GM18951 (cell line): ENCODE measurements around the gene ZBTB18.
"Not testable (repeated sequence)": the region's sequence is repeated elsewhere in the genome, so short reads cannot be mapped to it uniquely, and the experiment has no call there.

Experiments used
- POLR2A ChIP-seq: IDR thresholded peaks from 4 replicates; pipeline ENCODE4 v1.6.1; 2011; ENCODE audit warnings: mild to moderate bottlenecking; ENCODE audit not compliant: insufficient read length, insufficient read depth; ENCODE audit errors: extremely low read depth
- in situ Hi-C: fragments of 300-500 bp; cut with MboI; formaldehyde crosslinking; loops from one replicate; pipeline ENCODE4 v1.12.0; 2022; ENCODE audit warnings: low sequenced_read_pairs, mixed read lengths, inconsistent platforms; ENCODE audit not compliant: unreplicated experiment

Gene ZBTB18

DNA sequence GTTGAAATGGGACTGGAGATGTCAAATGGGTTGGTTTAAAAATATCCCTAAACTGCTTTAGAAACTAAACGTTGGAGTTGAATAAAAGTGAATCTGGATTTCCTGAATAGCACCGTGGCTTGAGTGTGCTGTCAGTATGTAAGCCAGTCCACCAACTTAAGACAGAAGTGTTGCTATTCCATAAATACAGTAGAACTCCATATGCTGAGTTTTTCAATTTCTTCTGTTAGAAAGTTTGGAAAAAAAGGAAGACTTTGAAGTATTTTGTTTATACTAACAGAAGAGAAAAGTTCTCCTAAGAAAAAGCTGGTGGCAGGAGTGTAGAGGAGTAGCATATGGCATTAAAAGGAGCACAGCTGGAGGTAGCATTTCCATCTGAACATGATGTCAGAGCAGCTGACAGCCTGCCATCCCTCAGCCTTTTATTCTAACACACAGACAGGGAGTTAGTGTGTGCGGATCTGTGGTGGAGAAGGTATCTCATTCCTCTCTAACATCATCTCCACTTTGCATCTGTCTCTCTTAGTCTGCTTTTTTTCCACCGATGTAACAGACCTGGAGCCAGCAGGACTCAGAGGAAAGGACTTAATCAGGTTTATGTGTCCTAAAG lies at the start of gene ZBTB18:
ZBTB18 (plus strand) TSS at position 449 of the 610 bp plus-strand sequence; CDS start at position 598, 149 bp downstream.
- TF ChIP-seq POLR2A = no peak
- in situ Hi-C loops = no loop called here

DNA sequence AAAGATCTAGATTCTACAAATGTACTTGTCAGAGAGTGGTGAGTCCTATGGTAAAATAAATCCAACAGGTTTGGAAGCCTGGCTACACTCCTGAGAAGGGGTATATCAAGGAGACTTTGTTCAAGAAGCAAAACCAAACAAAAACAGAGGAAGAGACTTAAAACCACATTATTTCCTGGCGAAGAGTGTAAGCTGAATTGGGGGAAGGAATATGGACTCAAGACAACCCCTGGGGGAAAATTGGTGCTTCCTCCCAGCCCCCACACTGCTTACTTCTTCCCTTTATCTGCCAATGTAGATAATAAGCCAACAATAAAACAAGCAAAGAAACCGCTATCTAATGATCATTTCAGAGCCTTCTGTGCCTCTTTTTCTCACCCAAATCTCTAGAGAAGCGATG lies 48.4 kb upstream of the ZBTB18 start:
- in situ Hi-C loops = no loop called here
- TF ChIP-seq POLR2A = no peak

DNA sequence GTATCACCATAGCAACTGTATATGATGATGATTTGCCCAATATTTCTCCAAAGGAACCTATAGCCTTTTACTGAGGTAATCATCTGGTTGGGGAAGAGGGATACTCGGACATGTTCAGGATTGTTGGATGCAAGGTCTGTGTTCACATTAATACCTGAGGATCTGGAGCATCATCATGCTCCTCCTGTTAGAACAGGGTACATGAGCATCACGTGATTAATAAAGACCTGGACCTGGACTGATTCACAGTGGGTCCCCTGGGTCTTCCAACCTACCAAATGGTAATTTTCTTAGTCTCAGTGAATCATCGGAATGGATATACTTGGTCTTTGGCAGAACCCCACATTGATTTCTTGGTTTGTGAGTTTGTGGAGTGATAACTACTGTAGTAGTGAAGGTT lies 45.6 kb upstream of the ZBTB18 start:
- in situ Hi-C loops = no loop called here
- no peak for TF ChIP-seq POLR2A

DNA sequence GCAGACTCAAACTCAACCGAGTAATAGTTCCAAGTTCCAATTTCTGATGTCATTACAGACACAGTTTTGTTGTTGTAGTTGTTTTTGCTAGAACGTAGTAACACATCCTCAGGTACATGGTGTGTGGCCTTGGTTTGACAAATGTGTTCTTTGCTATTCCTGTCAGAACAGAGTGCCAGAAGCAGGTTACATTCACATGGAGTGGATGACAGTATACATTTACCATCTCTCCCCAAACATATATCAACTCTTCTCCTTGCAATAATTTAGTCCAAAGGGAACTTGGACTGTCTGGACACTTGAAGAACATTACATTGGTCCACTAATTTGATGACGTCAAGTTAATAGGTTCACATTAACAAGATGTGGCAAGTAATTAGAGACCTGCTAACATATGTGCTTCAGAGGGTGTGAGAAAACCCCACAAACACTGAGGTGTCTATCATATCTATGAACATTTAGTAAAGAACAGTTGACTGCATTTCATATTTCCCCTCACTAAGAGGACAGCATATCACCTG lies 44.6 kb upstream of the ZBTB18 start:
- in situ Hi-C loops = no loop called here
- TF ChIP-seq POLR2A = no peak

DNA sequence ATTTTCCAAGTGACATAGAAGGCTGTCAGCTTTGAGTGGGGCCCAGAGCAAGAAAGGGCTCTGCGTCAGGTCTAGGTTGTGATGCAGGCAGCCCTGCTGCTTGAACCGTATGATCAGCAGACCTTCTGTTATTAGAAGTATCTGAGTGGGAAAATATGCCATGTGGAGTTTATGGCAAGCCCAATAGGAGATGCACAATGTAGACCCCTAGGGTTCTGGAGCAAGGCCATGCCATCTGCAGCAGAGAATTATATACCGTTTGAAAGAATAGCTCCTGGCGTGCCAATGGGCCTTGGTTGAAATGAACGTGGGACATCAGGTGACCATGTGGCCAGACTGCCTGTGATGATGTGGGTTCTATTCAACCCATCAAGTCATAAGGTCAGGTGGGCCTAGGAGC lies 44.1 kb upstream of the ZBTB18 start:
- TF ChIP-seq POLR2A = no peak

DNA sequence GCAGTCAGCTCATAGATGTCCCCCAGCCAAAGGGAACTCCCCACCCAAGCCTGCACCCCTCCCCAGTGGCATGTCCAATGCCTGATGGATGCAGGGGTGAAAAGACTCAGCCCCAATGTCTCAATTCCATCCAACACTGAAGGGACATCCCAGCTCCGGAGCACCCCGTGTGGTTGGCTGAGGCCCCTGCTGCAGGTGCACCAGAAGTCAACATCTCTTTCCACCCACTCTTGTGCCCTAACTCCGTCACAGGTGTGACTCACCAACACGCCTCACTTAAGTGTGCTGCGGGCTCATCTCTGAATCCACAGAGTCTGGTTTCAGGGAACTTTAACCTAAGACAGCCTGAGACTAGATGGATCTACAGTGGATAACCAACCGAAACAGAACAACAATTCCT lies 40.9 kb upstream of the ZBTB18 start:
- in situ Hi-C loops = no loop called here

More for the DNA sequence above, 44.1 kb upstream of the ZBTB18 start:
- in situ Hi-C loops = no loop called here

DNA sequence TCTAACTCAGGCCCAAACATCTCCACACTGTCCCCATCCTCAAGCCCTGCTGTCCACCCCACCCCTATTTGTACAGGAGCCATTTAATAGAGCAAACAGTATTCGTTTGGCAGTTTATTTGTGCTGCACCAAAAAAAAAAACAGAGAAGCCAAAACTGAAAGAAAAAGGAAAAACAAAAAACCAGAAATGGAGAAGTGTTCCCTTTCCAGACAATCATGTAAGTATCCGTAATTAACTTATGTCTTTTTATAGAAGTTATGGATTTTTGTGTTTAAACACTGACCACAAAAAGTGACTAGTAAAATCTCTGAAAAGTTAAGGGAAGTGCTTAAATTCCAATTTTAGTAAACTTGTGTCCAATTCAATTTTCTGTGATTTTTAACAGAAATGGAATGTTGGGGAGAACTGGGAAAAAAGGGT lies 40.4 kb upstream of the ZBTB18 start:
- no peak for TF ChIP-seq POLR2A
- in situ Hi-C loops = no loop called here

More for the DNA sequence above, 40.9 kb upstream of the ZBTB18 start:
- no peak for TF ChIP-seq POLR2A

DNA sequence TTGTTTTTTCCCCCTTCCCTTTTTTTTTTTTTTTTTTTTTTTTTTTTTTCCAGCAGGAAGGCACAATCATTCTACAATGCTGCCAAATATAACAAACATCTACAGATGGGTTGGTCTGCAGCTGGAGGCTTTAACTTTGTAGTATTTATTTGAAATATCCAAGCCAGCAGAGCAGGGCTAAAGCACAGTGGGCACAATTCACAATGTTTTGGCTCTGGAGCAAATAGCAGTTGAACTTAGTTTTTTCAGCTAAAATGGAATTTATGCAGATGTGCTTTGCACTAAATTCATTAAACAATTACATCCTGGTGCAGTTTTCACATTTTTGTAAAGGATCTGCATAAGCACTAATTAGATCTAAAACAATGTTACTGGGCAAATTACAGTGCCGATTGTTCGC lies 39.8 kb upstream of the ZBTB18 start:
- TF ChIP-seq POLR2A = no peak
- in situ Hi-C loops = no loop called here

DNA sequence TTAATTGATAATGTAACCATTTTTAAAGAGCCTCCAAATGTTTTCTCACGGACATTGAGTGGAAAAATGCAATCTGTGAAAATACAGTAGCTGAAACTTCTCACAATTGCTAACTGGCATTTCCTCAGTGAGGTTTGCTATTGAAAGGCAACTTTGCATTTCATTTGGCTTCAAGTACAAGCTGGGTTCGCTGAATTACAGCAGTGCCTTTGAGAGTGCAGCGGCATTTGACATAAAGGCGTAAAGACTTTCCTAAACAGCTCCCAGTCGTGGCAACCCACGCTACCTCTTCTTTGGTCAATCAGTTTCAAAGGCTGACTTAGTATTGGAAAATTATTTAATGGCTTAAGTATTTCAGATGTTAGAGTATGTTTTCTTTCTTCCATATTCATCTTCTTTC lies 39.3 kb upstream of the ZBTB18 start:
- no peak for TF ChIP-seq POLR2A
- in situ Hi-C loops = no loop called here

DNA sequence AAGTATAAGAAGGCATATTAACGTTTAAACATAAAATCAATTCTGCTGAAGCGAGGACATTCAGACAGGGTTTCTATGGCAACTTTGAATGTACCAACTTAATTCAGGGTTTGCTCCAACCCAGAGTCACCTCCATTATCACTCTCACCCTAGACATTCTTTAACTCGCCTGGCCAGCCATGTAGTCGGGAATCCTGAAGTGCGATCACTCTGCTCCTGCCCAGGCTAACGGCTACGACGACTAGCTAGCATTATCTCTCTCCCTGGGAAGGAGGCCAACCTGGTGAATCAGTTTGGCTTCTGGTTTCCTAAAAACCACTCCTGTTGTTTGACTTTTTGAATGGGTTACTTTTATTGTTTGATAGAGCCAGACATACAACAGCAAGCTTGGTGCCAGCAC lies 38.9 kb upstream of the ZBTB18 start:
- TF ChIP-seq POLR2A = no peak
- in situ Hi-C loops = no loop called here

DNA sequence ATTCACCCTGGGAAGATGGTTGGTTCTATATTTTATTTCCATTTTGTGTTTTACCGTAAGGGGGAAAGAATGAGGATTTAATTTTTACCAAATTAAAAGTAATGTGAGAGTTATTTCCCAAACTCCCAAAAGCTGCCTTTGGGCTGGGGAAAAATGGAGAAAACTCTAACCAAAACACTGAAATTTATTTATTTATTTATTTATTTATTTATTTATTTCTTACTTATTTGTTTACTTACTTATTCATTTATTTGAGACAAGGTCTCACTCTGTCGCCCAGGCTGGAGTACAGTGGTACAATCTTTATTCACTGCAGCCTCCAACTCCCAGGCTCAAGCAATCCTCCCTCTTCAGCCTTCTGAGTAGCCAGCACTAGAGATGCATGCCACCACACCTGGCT lies 38.0 kb upstream of the ZBTB18 start:
- in situ Hi-C loops = no loop called here
- TF ChIP-seq POLR2A = no peak

DNA sequence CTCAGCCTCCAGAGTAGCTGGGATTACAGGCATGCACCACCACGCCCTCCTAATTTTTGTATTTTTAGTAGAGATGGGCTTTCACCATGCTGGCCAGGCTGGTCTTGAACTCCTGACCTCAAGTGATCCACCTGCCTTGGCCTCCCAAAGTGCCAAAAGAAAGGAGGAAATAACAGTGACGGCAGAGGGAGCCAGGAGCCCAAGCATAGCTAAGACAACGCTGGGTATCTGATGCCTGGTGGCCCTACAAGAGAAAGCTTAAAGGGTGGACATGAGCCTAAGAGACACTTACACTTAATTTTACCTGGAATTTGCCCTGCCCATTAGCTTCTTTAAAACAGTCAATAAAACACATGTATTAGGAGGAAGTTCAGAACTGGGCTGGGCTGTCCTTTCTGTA lies 36.2 kb upstream of the ZBTB18 start:
- in situ Hi-C loops = not testable (repeated sequence)

DNA sequence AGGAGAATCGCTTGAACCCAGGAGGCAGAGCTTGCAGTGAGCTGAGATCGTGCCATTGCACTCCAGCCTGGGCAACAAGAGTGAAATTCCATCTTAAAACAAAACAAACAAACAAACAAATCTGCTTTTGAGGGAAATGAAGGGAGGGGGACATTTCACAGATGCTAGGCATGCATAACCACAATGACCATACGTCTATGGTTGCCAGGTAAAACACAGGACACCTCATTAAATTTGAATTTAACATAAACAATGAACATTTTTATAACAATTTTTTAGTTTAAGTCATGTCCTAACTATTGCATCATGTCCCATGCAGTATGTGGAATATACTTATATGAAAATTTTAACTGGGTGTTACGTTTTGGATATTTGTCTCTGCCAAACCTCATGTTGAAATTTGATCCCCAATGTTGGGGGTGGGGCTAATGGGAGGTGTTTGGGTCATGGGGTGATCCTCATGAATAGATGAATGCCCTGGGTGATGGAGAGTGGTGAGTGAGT lies 31.0 kb upstream of the ZBTB18 start:
- no peak for TF ChIP-seq POLR2A
- in situ Hi-C loops = no loop called here

DNA sequence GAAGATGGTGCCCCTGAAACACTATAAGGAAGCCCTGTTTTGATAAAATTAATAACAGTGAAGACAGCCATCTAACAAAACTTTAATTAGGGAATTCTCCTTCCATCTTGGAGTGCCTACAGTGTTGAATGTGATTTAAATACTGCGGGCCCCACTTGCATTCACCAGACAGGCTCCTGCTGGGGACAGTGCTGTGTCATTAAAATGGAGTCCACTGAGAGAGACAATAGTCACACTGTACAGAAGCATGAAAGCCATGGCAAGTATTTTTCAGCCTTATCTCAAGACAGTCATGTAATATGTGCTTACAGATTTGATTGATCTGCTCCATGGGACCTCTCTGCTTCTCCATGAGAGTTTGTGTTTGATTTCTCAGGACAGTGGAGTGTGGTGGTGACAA lies 29.7 kb upstream of the ZBTB18 start:
- no peak for TF ChIP-seq POLR2A
- in situ Hi-C loops = no loop called here

DNA sequence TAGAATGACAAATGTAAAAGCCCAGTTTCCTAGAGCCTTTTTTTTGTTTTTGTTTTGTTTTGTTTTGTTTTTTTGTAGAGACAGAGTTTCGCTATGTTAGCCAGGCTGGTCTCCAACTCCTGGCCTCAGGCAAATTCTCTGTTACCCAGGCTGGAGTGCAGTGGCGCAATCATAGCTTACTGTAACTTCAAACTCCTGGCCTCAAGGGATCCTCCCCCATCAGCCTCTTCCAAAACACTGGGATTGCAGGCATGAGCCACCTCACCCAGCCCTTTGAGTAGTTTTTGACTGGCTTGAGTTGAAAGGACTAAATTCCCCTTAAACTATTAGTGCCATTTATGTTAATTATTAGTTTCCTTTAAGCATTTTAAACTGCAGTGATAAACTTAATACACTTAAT lies 28.8 kb upstream of the ZBTB18 start:
- no peak for TF ChIP-seq POLR2A
- in situ Hi-C loops = no loop called here

DNA sequence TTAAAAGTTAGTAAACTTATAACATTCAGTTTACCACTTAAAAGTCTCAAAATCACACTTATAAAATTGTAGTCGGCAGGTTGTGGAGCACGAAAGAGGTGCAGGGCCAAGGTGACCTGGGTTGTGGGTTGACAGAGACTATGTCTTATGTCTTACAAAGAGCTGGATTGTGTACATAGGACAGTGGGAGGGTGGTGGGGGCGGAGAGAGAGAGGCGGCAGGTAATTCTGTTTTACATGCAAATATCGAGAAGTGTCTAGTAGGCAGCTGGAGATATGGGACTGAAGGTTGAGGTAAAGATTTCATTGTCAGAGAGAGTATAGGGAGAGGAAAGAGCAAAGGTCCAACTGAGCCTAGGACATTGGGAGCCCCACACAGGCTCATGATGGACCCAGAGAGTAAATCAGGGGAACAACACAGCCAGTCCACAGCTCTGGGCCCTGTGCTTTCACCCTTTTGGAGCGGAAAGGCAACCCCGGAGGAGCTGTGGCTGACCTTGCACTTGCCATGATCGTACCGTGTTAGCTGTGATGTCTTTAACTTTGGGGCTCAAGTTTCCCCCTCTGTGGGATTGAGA lies 28.1 kb upstream of the ZBTB18 start:
- in situ Hi-C loops = no loop called here
- no peak for TF ChIP-seq POLR2A
